ENCODE measurements around the gene TTLL10. TPM values are rescaled to one million over a fixed set of nuclear protein-coding genes. Genes with fewer than 3 reads are reported as not detected.
A peak's percentile ranks its signal among the peaks of the same experiment; 100 is the strongest.

TTLL10 gene
- total RNA-seq, 1 experiment from 2014 or later, result 0.68 TPM

- Histone ChIP-seq H4K20me1 (ENCODE audit: control insufficient read depth, insufficient read depth, insufficient read length) (no peaks in the 10 kb centered on the region), H2BK120ac (ENCODE audit: low read depth, low read length, poor library complexity, severe bottlenecking) (no peak overlapping the region), H2BK12ac (ENCODE audit: insufficient read length, low read depth, low read length) (no peak overlapping the region), H4K5ac (ENCODE audit: insufficient read length, low read depth, low read length) (no peak overlapping the region), H3K27ac (ENCODE audit: insufficient read length, low read depth, low read length) (no peak overlapping the region), H2AK5ac (ENCODE audit: insufficient read length, low read length) (no peak overlapping the region), H3T11ph (ENCODE audit: low read length) (no peak overlapping the region), H3K4ac (ENCODE audit: low read depth, low read length) (no peak overlapping the region), H3K4me2 (ENCODE audit: insufficient read depth, insufficient read length, low read length) (no peak overlapping the region), H2BK5ac (ENCODE audit: insufficient read length, low read length) (no peak overlapping the region), H3K9ac (ENCODE audit: extremely low read depth, insufficient read length, low read length) (no peak overlapping the region), H3K79me1 (ENCODE audit: insufficient read depth, low read depth, low read length, poor library complexity, severe bottlenecking) (no peaks in the 10 kb centered on the region), H3K23ac (ENCODE audit: insufficient read length, low read depth, low read length) (no peak overlapping the region), H3K18ac (ENCODE audit: insufficient read length, low read depth, low read length) (no peak overlapping the region), H3K79me2 (ENCODE audit: insufficient read depth, low read length) (no peaks in the 10 kb centered on the region), H4K8ac (replicated peaks; ENCODE audit: insufficient read length, low read depth, low read length) (no peak overlapping the region), H3K4me1 (ENCODE audit: insufficient read depth, low read length) (no peaks in the 10 kb centered on the region), H3K9me3 (ENCODE audit: control insufficient read depth, low read depth, low read length) (no peaks in the 10 kb centered on the region), H3K27me3 (ENCODE audit: insufficient read depth, low read length) (no peaks in the 10 kb centered on the region), H3K14ac (ENCODE audit: insufficient read depth, low read length) (no peak overlapping the region), H2BK15ac (ENCODE audit: low read depth, low read length) (no peak overlapping the region), H4K91ac (ENCODE audit: insufficient read length, low read depth, low read length) (no peak overlapping the region), H3K23me2 (ENCODE audit: insufficient read length, low read depth, low read length, poor library complexity, severe bottlenecking) (peaks cover 3% of the 10 kb centered on the region), H2AFZ (ENCODE audit: low read length) (no peak overlapping the region), H3K56ac (ENCODE audit: insufficient read length, low read depth, low read length) (no peak overlapping the region), H2BK20ac (ENCODE audit: low read depth, low read length, poor library complexity, severe bottlenecking) (no peak overlapping the region)
- Mint-ChIP-seq H3K36me3 (ENCODE audit: insufficient read depth in 1 of 3, low read depth in 3 of 3) (no peaks in the 10 kb centered on the region), H3K4me3 (no peak overlapping the region; a peak in 2 of 5 replicates), H3K27ac (no peak overlapping the region; a peak in 1 of 7 replicates), H3K9me3 (peaks cover 9 to 13% of the 10 kb centered on the region in 2 experiments), H3K27me3 (ENCODE audit: low read depth) (peaks cover 34% of the 10 kb centered on the region), H3K4me1 (peaks cover 3 to 4% of the 10 kb centered on the region in 2 experiments; a peak in 3 of 4 replicates)
- no peak for TF ChIP-seq CTCF (conservative IDR thresholded peaks at IDR 0.05)
- no CpG with 5 or more reads among the region's 22 CpGs for WGBS (ENCODE audit: extremely low coverage, insufficient read length, low lambda C conversion rate)
- DNase-seq, result peak; percentile 24
Observed at GRCh38 chr1:1199141-1199960, 25.7 kb downstream of the TTLL10 start.

Measured in H9 (cell line).